ENCODE data around the gene CEP350.

GRCh38 chr1:180103819-180104218 is 149.2 kb downstream of the CEP350 start:
- TF ChIP-seq EZH2 (IDR thresholded peaks at IDR 0.05) (no peak), POLR2AphosphoS5 (IDR thresholded peaks at IDR 0.05; ENCODE audit: borderline replicate concordance, low read depth, low read length) (no peak), FOXP2 (optimal IDR thresholded peaks at IDR 0.05; ENCODE audit: control extremely low read depth, extremely low read length, insufficient read depth) (no peak)
